Suppressor macrophage treated with lipopolysaccharide for 4 hours (primary cell): ENCODE data around the gene MT1E.
A peak's percentile ranks its signal among the peaks of the same experiment; 100 is the strongest.
"Not testable (repeated sequence)": the region's sequence is repeated elsewhere in the genome, so short reads cannot be mapped to it uniquely, and the experiment has no call there.

ENCODE experiments used
- DNase-seq: peaks from one replicate; pipeline ENCODE4 v3.0.0-alpha.2; 2020

Gene MT1E

GRCh38 chr16:56607675-56608042 is 17.9 kb upstream of the MT1E start:
- no peak for DNase-seq

GRCh38 chr16:56608043-56608875 is 17.3 kb upstream of the MT1E start, which contains the start of gene MT2A:
Gene MT2A, plus strand, starts transcription at chr16:56608584. Its CDS starts 72 bp downstream, at chr16:56608656.
- DNase-seq: peak; percentile 99

- DNase-seq: no peak
These were observed 16.6 kb upstream of the MT1E start for GRCh38 chr16:56608876-56609462.

- peak; percentile 98 for DNase-seq
These were observed 16.1 kb upstream of the MT1E start for GRCh38 chr16:56609463-56609921.

GRCh38 chr16:56610017-56610608 is 15.5 kb upstream of the MT1E start:
- peak; percentile 99 for DNase-seq

GRCh38 chr16:56610609-56611111 is 14.9 kb upstream of the MT1E start:
- DNase-seq: no peak

- peak; percentile 71 for DNase-seq
These were observed 14.2 kb upstream of the MT1E start for GRCh38 chr16:56611281-56611833.

- no peak for DNase-seq
These were observed 11.9 kb upstream of the MT1E start for GRCh38 chr16:56613706-56614105.

- DNase-seq: no peak
These were observed 11.0 kb upstream of the MT1E start for GRCh38 chr16:56614549-56614991.

GRCh38 chr16:56615353-56615752 is 10.2 kb upstream of the MT1E start:
- no peak for DNase-seq

GRCh38 chr16:56616608-56617211 is 8.9 kb upstream of the MT1E start:
- DNase-seq: no peak

GRCh38 chr16:56617212-56618085 is 8.1 kb upstream of the MT1E start:
- DNase-seq: peak; percentile 39

- DNase-seq: no peak
These were observed 7.4 kb upstream of the MT1E start for GRCh38 chr16:56618138-56618537.

GRCh38 chr16:56620339-56620897 is 5.2 kb upstream of the MT1E start:
- DNase-seq: no peak

- DNase-seq: not testable (repeated sequence)
These were observed 3.7 kb upstream of the MT1E start for GRCh38 chr16:56621665-56622445.

- not testable (repeated sequence) for DNase-seq
These were observed 2.4 kb upstream of the MT1E start for GRCh38 chr16:56623184-56623583.

- DNase-seq: no peak
These were observed 1.9 kb upstream of the MT1E start for GRCh38 chr16:56623637-56624036.

GRCh38 chr16:56625943-56626654 is 518 bp downstream of the MT1E start:
- peak; percentile 57 for DNase-seq

- DNase-seq: no peak
These were observed 1.1 kb downstream of the MT1E start for GRCh38 chr16:56626685-56627084.
